Naive thymus-derived CD8-positive, alpha-beta T cell (primary cell): ENCODE data around the gene FAM110C. TPM values are rescaled to one million over a fixed set of nuclear protein-coding genes. Genes with fewer than 3 reads are reported as not detected.
"Not testable (repeated sequence)": the region's sequence is repeated elsewhere in the genome, so short reads cannot be mapped to it uniquely, and the experiment has no call there.

Experiments
- ATAC-seq, 2 donors: fragments of 150-1000 bp; cut with Tn5 transposase in 1 of 2; sonication (Bioruptor Pico), chemical (Tn5 transposase) in 1 of 2; 1 replicate in 1 of 2; 2 replicates in 1 of 2; pipeline ENCODE4 v1.10.0; 2021; ENCODE audit warnings: mild to moderate bottlenecking in 2 of 2, moderate library complexity in 2 of 2
- POLR2A ChIA-PET: fragments of 350-600 bp; sonication (Branson Sonifier 250); formaldehyde crosslinking; loops from one replicate; lab custom pipeline; 2021; ENCODE audit warnings: antibody characterized with exemption; lab: Charles Lee
- DNase-seq, 10 donors: peaks; one replicate each; pipeline versions ENCODE4 v3.0.0 to v3.0.0-alpha.2; 2020 to 2022
- H3K27ac Mint-ChIP-seq, 10 donors: one replicate each; pipeline ENCODE4 v1.8.0; 2020 to 2022; ENCODE audit warnings: mild to moderate bottlenecking in 10 of 10, mixed read lengths in 10 of 10, moderate library complexity in 4 of 10, inconsistent platforms in 1 of 10
- H3K27me3 Mint-ChIP-seq, 5 donors: one replicate each; pipeline ENCODE4 v1.8.0; 2021 to 2022; ENCODE audit warnings: mixed read lengths in 5 of 5
- H3K36me3 Mint-ChIP-seq, 3 donors: one replicate each; pipeline ENCODE4 v1.8.0; 2020 to 2022; ENCODE audit warnings: mixed read lengths in 3 of 3, mild to moderate bottlenecking in 2 of 3, inconsistent platforms in 1 of 3
- H3K4me1 Mint-ChIP-seq, 4 donors: one replicate each; pipeline ENCODE4 v1.8.0; 2021 to 2022; ENCODE audit warnings: mixed read lengths in 4 of 4
- H3K4me3 Mint-ChIP-seq, 10 donors: one replicate each; pipeline ENCODE4 v1.8.0; 2020 to 2022; ENCODE audit warnings: mild to moderate bottlenecking in 10 of 10, mixed read lengths in 10 of 10, moderate library complexity in 6 of 10, inconsistent platforms in 1 of 10
- H3K9me3 Mint-ChIP-seq, 9 donors: one replicate each; pipeline ENCODE4 v1.8.0; 2020 to 2022; ENCODE audit warnings: mixed read lengths in 9 of 9, mild to moderate bottlenecking in 3 of 9, inconsistent platforms in 1 of 9, moderate library complexity in 1 of 9
- polyA plus RNA-seq, 3 donors: library from polyadenylated mRNA; unstranded; fragments of 300-500 nt; fragmentation: Illumina TruSeq; gene quantifications; one replicate each; pipeline ENCODE4 v1.2.3, GENCODE V29; 2021
- total RNA-seq, 8 experiments: library from RNA in 2 of 8; stranded (reverse) in 2 of 8; gene quantifications; one replicate each; pipeline ENCODE4 v1.2.3 and lab custom pipeline; 2021 to 2026

Gene FAM110C
- total and polyA plus RNA-seq, 5 experiments from 2014 or later, result 0.13 to 0.91 (median 0.16) TPM; not detected in 2

- POLR2A ChIA-PET, result no interaction called here
- H3K27ac Mint-ChIP-seq, result peak overlapping the region in 1 of 10 donors; percentile 15
- H3K36me3 Mint-ChIP-seq, result no peaks in the 10 kb centered on the region
- no peak overlapping the region for H3K4me3 Mint-ChIP-seq
- H3K9me3 Mint-ChIP-seq, result no peaks in the 10 kb centered on the region
- no peak for DNase-seq
- peaks cover 5 to 26% (median 18%) of the 10 kb centered on the region in 5 donors for H3K27me3 Mint-ChIP-seq
- H3K4me1 Mint-ChIP-seq, result peaks cover 0 to 28% (median 11%) of the 10 kb centered on the region in 4 donors
- no peak for ATAC-seq
Measured at GRCh38 chr2:19505-19904, 26.8 kb downstream of the FAM110C start.

GRCh38 chr2:18402-19271 lies 27.7 kb downstream of the FAM110C start:
- no peaks in the 10 kb centered on the region for H3K36me3 Mint-ChIP-seq
- H3K9me3 Mint-ChIP-seq, result no peaks in the 10 kb centered on the region
- H3K4me3 Mint-ChIP-seq, result no peak overlapping the region
- DNase-seq (peak in 2 of 10 donors; percentile 13 to 19), ATAC-seq (no peak)
- POLR2A ChIA-PET, result no interaction called here
- peak overlapping the region in 1 of 10 donors; percentile 15 for H3K27ac Mint-ChIP-seq
- H3K4me1 Mint-ChIP-seq, result peaks cover 0 to 19% (median 2%) of the 10 kb centered on the region in 4 donors
- H3K27me3 Mint-ChIP-seq, result peaks cover 5 to 27% (median 25%) of the 10 kb centered on the region in 5 donors

- DNase-seq, H3K4me1 Mint-ChIP-seq, H3K4me3 Mint-ChIP-seq, H3K27ac Mint-ChIP-seq, ATAC-seq, H3K36me3 Mint-ChIP-seq, H3K9me3 Mint-ChIP-seq, POLR2A ChIA-PET: not testable (repeated sequence)
- peaks cover 5 to 28% (median 22%) of the 10 kb centered on the region in 5 donors for H3K27me3 Mint-ChIP-seq
Measured at GRCh38 chr2:15916-16315, 30.4 kb downstream of the FAM110C start.

GRCh38 chr2:11248-11941 lies 34.9 kb downstream of the FAM110C start:
- peak in 1 of 2 donors; percentile 70 for ATAC-seq
- peak overlapping the region in 1 of 10 donors; percentile 26 for H3K4me3 Mint-ChIP-seq

GRCh38 chr2:10222-10875 lies 36.0 kb downstream of the FAM110C start:
- Mint-ChIP-seq H3K27ac (peak overlapping the region in 1 of 10 donors; percentile 18), H3K9me3 (no peaks in the 10 kb centered on the region), H3K4me3 (no peak overlapping the region), H3K4me1 (no peaks in the 10 kb centered on the region), H3K27me3 (peaks cover 1 to 18% (median 8%) of the 10 kb centered on the region in 5 donors), H3K36me3 (no peaks in the 10 kb centered on the region)
- no peak for ATAC-seq
- DNase-seq, result peak in 2 of 10 donors; percentile 10 to 25
- POLR2A ChIA-PET, result no interaction called here

More at GRCh38 chr2:11248-11941, 34.9 kb downstream of the FAM110C start:
- Mint-ChIP-seq H3K4me1 (no peaks in the 10 kb centered on the region), H3K36me3 (no peaks in the 10 kb centered on the region), H3K27ac (no peak overlapping the region), H3K9me3 (no peaks in the 10 kb centered on the region), H3K27me3 (peaks cover 3 to 28% (median 14%) of the 10 kb centered on the region in 5 donors)
- peak in 8 of 10 donors; percentile 27 to 70 (median 57) for DNase-seq
- POLR2A ChIA-PET, result no interaction called here

Other genes starting within 250 kb of the FAM110C start
- 10 to 100 TPM; 89.2 to 92.0 TPM for gene SH3YL1, start 217.5 kb upstream of the FAM110C start, total RNA-seq
- gene SH3YL1, start 217.5 kb upstream of the FAM110C start, polyA plus RNA-seq, result 10 to 100 TPM; 38.1 to 62.8 (median 47.4) TPM
- gene ACP1, start 218.4 kb upstream of the FAM110C start, total RNA-seq, result 100 to 1,000 TPM in 1 of 2 experiments, 10 to 100 TPM in 1; 97.0 to 104 TPM
- gene ACP1, start 218.4 kb upstream of the FAM110C start, polyA plus RNA-seq, result 100 to 1,000 TPM; 179 to 196 (median 182) TPM
- not detected for gene ALKAL2, start 241.6 kb upstream of the FAM110C start, total RNA-seq
- under 1 TPM in 2 of 3 donors, not detected in 1; 0.24 to 0.54 TPM for gene ALKAL2, start 241.6 kb upstream of the FAM110C start, polyA plus RNA-seq